ENCODE data around the gene ADCY5.

Gene ADCY5

DNA sequence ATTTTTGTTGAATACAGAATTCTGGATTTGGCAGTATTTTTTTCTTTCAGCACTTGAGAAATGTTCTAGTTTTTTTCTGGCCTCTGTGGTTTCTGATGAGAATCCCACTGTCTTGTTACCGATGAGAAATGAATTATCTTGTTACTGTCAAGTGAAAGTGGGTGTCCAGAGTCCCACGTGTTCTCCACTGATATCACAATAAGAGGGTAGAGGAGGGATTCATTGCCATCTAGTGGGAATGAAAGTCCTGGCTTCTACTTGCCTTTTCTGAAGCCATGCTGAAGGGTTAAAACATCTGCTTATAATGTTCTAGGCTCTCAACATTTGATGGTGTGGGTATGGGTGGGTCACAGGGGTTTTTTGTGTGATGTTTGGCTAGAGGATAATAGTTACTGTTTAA is 181.1 kb downstream of the ADCY5 start:
- H3K27ac ChIP-seq (ENCODE audit: poor library complexity, severe bottlenecking), result no peak overlapping the region
- H3K4me3 ChIP-seq (ENCODE audit: severe bottlenecking), result no peak overlapping the region
- no peaks in the 10 kb centered on the region for H3K27me3 ChIP-seq (ENCODE audit: insufficient read depth, poor library complexity, severe bottlenecking)
- H3K9me3 ChIP-seq (ENCODE audit: severe bottlenecking), result no peaks in the 10 kb centered on the region
- TF ChIP-seq, protein P1, sequence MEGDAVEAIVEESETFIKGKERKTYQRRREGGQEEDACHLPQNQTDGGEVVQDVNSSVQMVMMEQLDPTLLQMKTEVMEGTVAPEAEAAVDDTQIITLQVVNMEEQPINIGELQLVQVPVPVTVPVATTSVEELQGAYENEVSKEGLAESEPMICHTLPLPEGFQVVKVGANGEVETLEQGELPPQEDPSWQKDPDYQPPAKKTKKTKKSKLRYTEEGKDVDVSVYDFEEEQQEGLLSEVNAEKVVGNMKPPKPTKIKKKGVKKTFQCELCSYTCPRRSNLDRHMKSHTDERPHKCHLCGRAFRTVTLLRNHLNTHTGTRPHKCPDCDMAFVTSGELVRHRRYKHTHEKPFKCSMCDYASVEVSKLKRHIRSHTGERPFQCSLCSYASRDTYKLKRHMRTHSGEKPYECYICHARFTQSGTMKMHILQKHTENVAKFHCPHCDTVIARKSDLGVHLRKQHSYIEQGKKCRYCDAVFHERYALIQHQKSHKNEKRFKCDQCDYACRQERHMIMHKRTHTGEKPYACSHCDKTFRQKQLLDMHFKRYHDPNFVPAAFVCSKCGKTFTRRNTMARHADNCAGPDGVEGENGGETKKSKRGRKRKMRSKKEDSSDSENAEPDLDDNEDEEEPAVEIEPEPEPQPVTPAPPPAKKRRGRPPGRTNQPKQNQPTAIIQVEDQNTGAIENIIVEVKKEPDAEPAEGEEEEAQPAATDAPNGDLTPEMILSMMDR (IDR thresholded peaks at IDR 0.05; ENCODE audit: poor library complexity, severe bottlenecking), result no peak
- DNase-seq (ENCODE audit: low spot score) (no peak), ATAC-seq (ENCODE audit: low read depth) (no peak)
- peaks cover 2% of the 10 kb centered on the region for H3K4me1 ChIP-seq (ENCODE audit: insufficient read depth, poor library complexity, severe bottlenecking)
- H3K36me3 ChIP-seq (ENCODE audit: low read depth), result peaks cover 20% of the 10 kb centered on the region

DNA sequence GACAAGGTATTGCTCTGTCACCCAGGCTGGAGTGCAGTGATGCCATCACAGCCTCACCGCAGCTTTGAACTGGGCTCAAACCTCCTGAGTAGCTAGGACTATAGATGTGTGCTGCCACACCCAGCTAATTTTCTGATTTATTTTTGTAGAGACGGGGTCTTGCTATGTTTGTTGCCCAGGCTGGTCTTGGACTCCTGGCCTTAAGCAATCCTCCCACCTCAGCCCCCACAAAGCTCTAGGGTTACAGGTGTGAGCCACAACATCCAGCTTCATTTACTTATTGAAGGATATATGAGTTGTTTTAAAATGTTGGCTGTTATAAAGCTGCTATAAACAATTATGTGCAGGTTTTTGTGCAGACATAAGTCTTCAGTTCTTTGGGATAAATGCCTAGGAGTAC is 184.9 kb downstream of the ADCY5 start:
- no peak for DNase-seq (ENCODE audit: low spot score)
- Histone ChIP-seq H3K27ac (ENCODE audit: poor library complexity, severe bottlenecking) (no peak overlapping the region), H3K9me3 (ENCODE audit: severe bottlenecking) (no peaks in the 10 kb centered on the region), H3K4me3 (ENCODE audit: severe bottlenecking) (no peak overlapping the region), H3K36me3 (ENCODE audit: low read depth) (peaks cover 41% of the 10 kb centered on the region), H3K27me3 (ENCODE audit: insufficient read depth, poor library complexity, severe bottlenecking) (no peaks in the 10 kb centered on the region), H3K4me1 (ENCODE audit: insufficient read depth, poor library complexity, severe bottlenecking) (peaks cover 5% of the 10 kb centered on the region)
- TF ChIP-seq, protein P1 (IDR thresholded peaks at IDR 0.05; ENCODE audit: poor library complexity, severe bottlenecking), result no peak
- no peak for ATAC-seq (ENCODE audit: low read depth)

DNA sequence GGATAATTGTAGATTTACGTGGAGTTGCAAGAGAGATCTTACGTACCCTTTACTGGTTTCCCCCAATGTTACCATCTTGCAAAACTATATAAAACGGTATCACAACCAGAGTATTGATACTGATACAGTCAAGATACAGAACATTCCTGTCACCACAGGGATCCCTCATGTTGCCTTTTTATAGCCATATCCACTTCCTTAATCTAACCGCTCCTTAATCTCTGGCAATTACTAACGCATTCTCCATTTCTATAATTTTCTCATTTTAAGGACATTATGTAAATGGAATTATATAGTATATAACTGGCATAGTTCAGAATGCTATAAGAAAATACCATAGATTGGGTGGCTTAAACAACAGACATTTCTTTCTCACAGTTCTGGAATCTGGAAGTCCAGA is 186.0 kb downstream of the ADCY5 start:
- no peak for ATAC-seq (ENCODE audit: low read depth)
- no peaks in the 10 kb centered on the region for H3K27me3 ChIP-seq (ENCODE audit: insufficient read depth, poor library complexity, severe bottlenecking)
- H3K36me3 ChIP-seq (ENCODE audit: low read depth), result peaks cover 41% of the 10 kb centered on the region
- no peak overlapping the region for H3K27ac ChIP-seq (ENCODE audit: poor library complexity, severe bottlenecking)
- TF ChIP-seq, protein P1 (IDR thresholded peaks at IDR 0.05; ENCODE audit: poor library complexity, severe bottlenecking), result no peak
- DNase-seq (ENCODE audit: low spot score), result no peak
- no peak overlapping the region for H3K4me3 ChIP-seq (ENCODE audit: severe bottlenecking)
- H3K9me3 ChIP-seq (ENCODE audit: severe bottlenecking), result no peaks in the 10 kb centered on the region
- H3K4me1 ChIP-seq (ENCODE audit: insufficient read depth, poor library complexity, severe bottlenecking), result peaks cover 5% of the 10 kb centered on the region

DNA sequence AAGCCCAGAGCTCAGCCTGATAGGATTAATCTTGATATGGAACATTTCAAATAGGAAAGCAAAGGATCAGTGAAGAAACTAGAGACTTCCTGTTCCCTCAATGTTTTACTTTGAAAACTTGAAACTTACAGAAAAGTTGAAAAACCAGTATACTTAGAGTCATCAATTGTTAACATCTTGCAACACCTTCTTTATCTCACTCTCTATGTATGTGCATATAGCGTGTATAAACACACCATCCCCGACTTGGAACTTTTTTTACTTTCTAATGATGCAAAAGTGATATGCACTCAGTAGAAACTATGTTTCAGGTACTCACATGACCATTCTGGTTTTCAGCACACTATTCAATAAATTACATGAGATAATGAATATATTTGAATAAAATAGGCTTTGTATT is 186.7 kb downstream of the ADCY5 start:
- Histone ChIP-seq H3K27me3 (ENCODE audit: insufficient read depth, poor library complexity, severe bottlenecking) (no peaks in the 10 kb centered on the region), H3K4me1 (ENCODE audit: insufficient read depth, poor library complexity, severe bottlenecking) (peaks cover 5% of the 10 kb centered on the region), H3K36me3 (ENCODE audit: low read depth) (peaks cover 36% of the 10 kb centered on the region), H3K4me3 (ENCODE audit: severe bottlenecking) (no peak overlapping the region), H3K9me3 (ENCODE audit: severe bottlenecking) (no peaks in the 10 kb centered on the region), H3K27ac (ENCODE audit: poor library complexity, severe bottlenecking) (no peak overlapping the region)
- DNase-seq (ENCODE audit: low spot score), result no peak
- TF ChIP-seq, protein P1 (IDR thresholded peaks at IDR 0.05; ENCODE audit: poor library complexity, severe bottlenecking), result no peak
- ATAC-seq (ENCODE audit: low read depth), result no peak

DNA sequence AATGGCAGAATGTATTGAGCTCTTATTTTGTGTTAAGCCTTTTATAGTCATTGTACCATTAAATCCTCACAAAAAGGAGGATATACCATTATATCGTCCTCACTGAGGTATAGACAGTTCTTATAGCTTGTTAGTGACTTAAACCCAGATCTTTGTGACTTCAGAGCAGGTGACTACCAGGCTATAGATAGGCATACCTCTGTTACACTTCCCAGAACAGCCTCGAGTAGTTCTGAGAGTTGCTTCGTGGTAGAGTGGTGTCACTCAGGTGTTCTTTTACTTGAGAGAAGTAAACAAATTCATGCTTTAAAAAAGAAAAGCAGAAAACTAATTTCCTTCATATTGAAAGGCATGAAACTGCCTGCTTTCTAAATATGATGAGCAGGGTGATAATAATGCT is 187.2 kb downstream of the ADCY5 start:
- Histone ChIP-seq H3K4me3 (ENCODE audit: severe bottlenecking) (no peak overlapping the region), H3K36me3 (ENCODE audit: low read depth) (peaks cover 34% of the 10 kb centered on the region), H3K27me3 (ENCODE audit: insufficient read depth, poor library complexity, severe bottlenecking) (no peaks in the 10 kb centered on the region), H3K27ac (ENCODE audit: poor library complexity, severe bottlenecking) (no peak overlapping the region), H3K9me3 (ENCODE audit: severe bottlenecking) (no peaks in the 10 kb centered on the region), H3K4me1 (ENCODE audit: insufficient read depth, poor library complexity, severe bottlenecking) (peaks cover 5% of the 10 kb centered on the region)
- ATAC-seq (ENCODE audit: low read depth) (no peak), DNase-seq (ENCODE audit: low spot score) (no peak)
- TF ChIP-seq, protein P1 (IDR thresholded peaks at IDR 0.05; ENCODE audit: poor library complexity, severe bottlenecking), result no peak
